Ishikawa (cell line): Measurements from ENCODE around the gene URB1.

Source experiments
- CEBPB ChIP-seq: IDR thresholded peaks from 2 replicates; pipeline ENCODE4 v1.6.1; 2012
- CREB1 ChIP-seq: IDR thresholded peaks from 2 replicates; pipeline ENCODE4 v1.6.1; 2012; ENCODE audit warnings: low read depth
- EGR1 ChIP-seq: IDR thresholded peaks from 2 replicates; pipeline ENCODE4 v1.6.1; 2012
- EP300 ChIP-seq: IDR thresholded peaks from 2 replicates; pipeline ENCODE4 v1.6.1; 2012; ENCODE audit warnings: borderline replicate concordance
- FOXM1 ChIP-seq: IDR thresholded peaks from 2 replicates; pipeline ENCODE4 v1.6.1; 2012; ENCODE audit warnings: low read depth, borderline replicate concordance
- MAX ChIP-seq: IDR thresholded peaks from 2 replicates; pipeline ENCODE4 v1.6.1; 2012
- NFIC ChIP-seq: IDR thresholded peaks from 2 replicates; pipeline ENCODE4 v1.6.1; 2012
- RAD21 ChIP-seq: IDR thresholded peaks from 2 replicates; pipeline ENCODE4 v1.6.1; 2012; ENCODE audit warnings: low read depth
- REST ChIP-seq: IDR thresholded peaks from 2 replicates; pipeline ENCODE4 v1.6.1; 2012; ENCODE audit warnings: low read depth, mild to moderate bottlenecking
- TAF1 ChIP-seq: IDR thresholded peaks from 2 replicates; pipeline ENCODE4 v1.6.1; 2012; ENCODE audit warnings: low read depth, mild to moderate bottlenecking
- TCF12 ChIP-seq: IDR thresholded peaks from 2 replicates; pipeline ENCODE4 v1.6.1; 2012; ENCODE audit warnings: low read depth
- TEAD4 ChIP-seq: IDR thresholded peaks from 2 replicates; pipeline ENCODE4 v1.6.1; 2012
- USF1 ChIP-seq: IDR thresholded peaks from 2 replicates; pipeline ENCODE4 v1.6.1; 2012
- YY1 ChIP-seq: IDR thresholded peaks from 2 replicates; pipeline ENCODE4 v1.6.1; 2012; ENCODE audit warnings: low read depth

GRCh38 chr21:32270748-32271147, 122.1 kb downstream of the URB1 start:
- TF ChIP-seq YY1 (no peak), CEBPB (no peak), NFIC (no peak), TCF12 (no peak), TAF1 (no peak), RAD21 (no peak), CREB1 (no peak), REST (no peak), EP300 (no peak), MAX (no peak), TEAD4 (no peak), EGR1 (no peak), USF1 (no peak), FOXM1 (no peak)
